Psoas muscle (tissue), 8 donors: ENCODE measurements around the gene CRABP2. TPM values are rescaled to one million over a fixed set of nuclear protein-coding genes. Genes with fewer than 3 reads are reported as not detected.

Experiments used
- ATAC-seq, 4 donors: fragments of 200-7000 bp; cut with Tn5 transposase; one replicate each; pipeline ENCODE4 v1.9.1; 2020; ENCODE audit warnings: moderate library complexity in 3 of 4, mild to moderate bottlenecking in 2 of 4
- DNase-seq, 2 donors: peaks; one replicate each; pipeline ENCODE4 v3.0.0-alpha.2; 2020
- H3K27ac ChIP-seq: fragments of 200-600 bp; one replicate; pipeline ENCODE4 v1.8.0; 2022
- H3K27me3 ChIP-seq, 3 donors: fragments of 200-600 bp in 1 of 3; one replicate each; pipeline versions ENCODE4 v1.6.1 to v1.8.0; 2013 to 2022; ENCODE audit warnings: low read length in 2 of 3, mild to moderate bottlenecking in 2 of 3, moderate library complexity in 1 of 3; ENCODE audit not compliant: insufficient read depth in 3 of 3
- H3K36me3 ChIP-seq, 2 donors: fragments of 200-600 bp in 1 of 2; one replicate each; pipeline versions ENCODE4 v1.6.1 to v1.8.0; 2013 to 2022; ENCODE audit warnings: low read depth in 1 of 2, mild to moderate bottlenecking in 1 of 2, moderate library complexity in 1 of 2; ENCODE audit not compliant: insufficient read depth in 1 of 2
- H3K4me1 ChIP-seq: fragments of 200-600 bp; one replicate; pipeline ENCODE4 v1.8.0; 2022
- H3K4me3 ChIP-seq: fragments of 200-600 bp; one replicate; pipeline ENCODE4 v1.8.0; 2022; ENCODE audit warnings: mild to moderate bottlenecking
- H3K9me3 ChIP-seq: fragments of 200-600 bp; one replicate; pipeline ENCODE4 v1.8.0; 2022
- CTCF ChIP-seq: fragments of 200-600 bp; IDR thresholded peaks from one replicate; pipeline ENCODE4 v1.8.0; 2022; ENCODE audit warnings: antibody characterized with exemption
- WGBS, 3 donors: extraction: QIAGEN DNeasy Blood & Tissue Kit; methylation state at CpG; one replicate each; pipeline versions ENCODE4 v1.1.6 to v1.1.7; 2013; 5-methylcytosine and 5-hydroxymethylcytosine counted together
- intact Hi-C, 2 donors: fragments of 100-400 bp; cut with DNase I; formaldehyde crosslinking; loops; one replicate each; pipeline versions ENCODE4 v1.11.0 to v1.14.2; 2022
- polyA plus RNA-seq, 3 donors: library from polyadenylated mRNA; stranded (reverse); fragments of 200-250 nt; gene quantifications; one replicate each; pipeline ENCODE4 v1.2.3, GENCODE V29; 2013
- total RNA-seq, 4 donors: library from RNA; stranded (reverse); fragmentation: NEBNext Ultra II Directional in 2 of 4; extraction: Animal tissue kit (Norgen Biotek cat#: 25700) in 2 of 4; gene quantifications; one replicate each; pipeline versions ENCODE4 v1.2.1 to v1.2.4, GENCODE V29; 2021 to 2023
- donor health status: healthy with polysubstance abuse.
- donor health status: DM: no; HTN: no; CAD: no; lungs with moderate emphysema.
- donor health status: Bipolar disorder and iron deficiency.
- donor health status: healthy.
- donor health status: DM: yes; HTN: yes; CAD: no.
- donor health status: DM: no; HTN: no; CAD: no.
- donor health status: DM: no; HTN: no; CAD: no.
- donor health status: DM: yes; HTN: yes; CAD: no.

Gene CRABP2
- total and polyA plus RNA-seq, 7 donors = 0.13 to 1.7 (median 0.64) TPM; not detected in 1

- no peak overlapping the region for H3K27ac ChIP-seq
- peaks cover 0 to 25% (median 12%) of the 10 kb centered on the region in 3 donors for H3K27me3 ChIP-seq
- H3K9me3 ChIP-seq = no peaks in the 10 kb centered on the region
- no peaks in the 10 kb centered on the region for H3K36me3 ChIP-seq
- no peak for DNase-seq
- 50 to 77% (median 77%) methylated on average over 4 of the region's 4 CpGs for WGBS, 3 donors
- TF ChIP-seq CTCF = no peak
- intact Hi-C loops = no loop called here
- no peak for ATAC-seq
- H3K4me3 ChIP-seq = no peak overlapping the region
- peaks cover 22% of the 10 kb centered on the region for H3K4me1 ChIP-seq
These were observed 3.6 kb upstream of the CRABP2 start for GRCh38 chr1:156709031-156709430.

DNA sequence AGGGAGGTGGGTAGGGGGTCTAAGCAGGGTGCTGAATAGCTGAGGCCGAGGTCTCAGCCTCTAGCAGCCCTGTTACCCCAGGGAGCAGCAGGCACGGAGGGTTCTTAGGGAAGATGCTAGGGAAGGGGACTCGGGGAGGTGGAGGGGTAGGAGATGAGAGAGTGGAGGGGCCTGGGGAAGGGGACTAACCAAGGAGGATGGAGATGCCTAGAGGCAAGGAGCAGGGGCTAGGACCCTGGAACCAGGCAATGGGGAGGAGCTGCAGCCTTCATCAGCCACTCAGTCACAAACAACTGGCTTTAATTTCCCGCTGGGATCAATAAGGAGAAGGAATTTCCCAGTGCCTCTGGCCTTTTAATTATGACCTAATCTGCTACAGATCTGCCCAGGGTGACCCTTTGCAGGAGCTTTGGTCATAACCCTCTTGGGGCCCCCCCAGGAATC lies 2.9 kb upstream of the CRABP2 start:
- no peak overlapping the region for H3K27ac ChIP-seq
- 42 to 51% (median 51%) methylated on average over 4 of the region's 4 CpGs for WGBS, 3 donors
- no peak overlapping the region for H3K4me3 ChIP-seq
- H3K9me3 ChIP-seq = no peaks in the 10 kb centered on the region
- peaks cover 0 to 33% (median 16%) of the 10 kb centered on the region in 3 donors for H3K27me3 ChIP-seq
- H3K36me3 ChIP-seq = no peaks in the 10 kb centered on the region
- peaks cover 22% of the 10 kb centered on the region for H3K4me1 ChIP-seq
- intact Hi-C loops = no loop called here
- ATAC-seq (no peak), DNase-seq (no peak)
- TF ChIP-seq CTCF = no peak

DNA sequence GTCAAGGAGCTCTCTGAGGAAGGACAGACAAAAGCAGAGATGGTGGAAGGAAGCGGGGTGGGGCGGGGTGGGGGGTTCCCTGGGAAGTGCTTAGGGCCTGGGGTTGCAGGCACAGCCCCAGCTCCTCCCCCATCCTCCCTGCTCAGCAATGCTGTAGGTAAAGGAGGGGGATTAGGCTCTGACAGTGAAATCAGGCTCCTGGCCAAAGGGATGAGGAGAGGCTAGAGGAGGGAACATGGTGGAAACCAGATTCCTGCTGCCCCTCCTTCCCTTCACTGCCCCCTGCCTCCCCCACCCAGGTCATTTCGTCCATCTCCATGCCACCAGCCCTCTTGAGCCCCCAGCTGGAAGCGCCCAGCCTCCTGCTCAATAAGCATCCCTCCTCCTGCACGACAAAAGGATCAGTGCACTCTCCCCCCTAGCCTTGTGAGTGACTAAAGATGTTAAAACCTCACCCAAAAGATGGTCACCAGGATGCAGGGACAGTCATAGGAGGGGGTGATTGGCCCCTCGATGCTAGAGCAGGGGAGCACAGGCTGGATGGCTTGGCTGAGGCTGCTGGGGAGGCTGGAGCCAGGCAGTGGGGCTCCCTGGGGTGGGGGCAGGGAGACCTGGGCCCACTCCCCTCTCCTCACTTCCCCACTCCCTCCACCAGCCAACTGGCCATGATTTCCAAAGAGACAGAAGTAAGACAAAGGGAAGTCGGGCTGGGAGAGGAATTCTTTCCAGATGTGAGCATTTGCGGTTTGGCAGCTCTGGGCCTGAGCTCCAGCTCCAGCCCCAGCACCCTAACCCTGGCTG lies 2.2 kb upstream of the CRABP2 start:
- 53 to 59% (median 54%) methylated on average over 8 of the region's 8 CpGs for WGBS, 3 donors
- intact Hi-C loops = no loop called here
- DNase-seq = peak in 1 of 2 donors; percentile 28
- Histone ChIP-seq H3K4me3 (no peak overlapping the region), H3K4me1 (peaks cover 22% of the 10 kb centered on the region), H3K9me3 (no peaks in the 10 kb centered on the region), H3K27ac (no peak overlapping the region), H3K27me3 (peaks cover 0 to 39% (median 16%) of the 10 kb centered on the region in 3 donors), H3K36me3 (no peaks in the 10 kb centered on the region)
- TF ChIP-seq CTCF = no peak
- ATAC-seq = no peak

DNA sequence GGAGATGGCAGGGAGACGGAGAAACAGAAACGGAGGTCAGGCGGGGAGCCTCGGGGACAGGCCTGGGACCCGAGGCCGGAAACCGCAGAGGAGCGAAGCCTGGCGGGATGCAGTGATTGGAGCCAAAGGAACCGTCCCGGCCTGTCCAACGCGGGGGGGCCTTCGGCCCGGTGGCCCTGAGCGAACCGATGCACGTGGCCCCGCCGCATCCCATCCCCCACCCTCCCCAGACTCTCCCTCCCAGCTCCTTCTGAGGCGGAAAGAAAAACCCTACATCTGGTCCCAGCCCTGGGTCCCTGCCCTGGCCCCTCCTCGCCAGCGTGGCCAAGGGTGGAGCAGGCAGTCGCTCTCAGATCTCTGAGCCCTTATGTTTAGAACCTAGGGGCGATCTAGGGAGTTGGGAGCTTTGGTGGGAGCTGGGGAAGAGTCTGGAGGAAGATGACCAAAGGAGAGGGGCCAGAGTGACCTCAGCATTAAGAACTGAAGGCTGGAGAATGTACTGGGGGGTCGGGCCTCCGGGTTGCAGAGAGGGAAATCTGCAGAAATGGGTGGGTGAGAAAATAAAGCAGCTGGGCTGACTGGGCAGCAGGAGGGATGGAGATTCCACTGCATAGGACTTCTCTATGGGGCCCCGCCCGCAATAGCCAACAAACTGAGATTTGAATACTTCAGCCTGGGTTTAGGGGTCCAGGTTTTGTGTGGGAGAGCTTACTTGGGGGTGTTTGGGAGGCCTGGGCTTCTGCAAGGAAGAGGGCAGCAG lies 1.5 kb upstream of the CRABP2 start:
- WGBS, 3 donors = 4 to 8% (median 5%) methylated on average over 23 to 29 of the region's 29 CpGs
- peaks cover 22% of the 10 kb centered on the region for H3K4me1 ChIP-seq

More for the DNA sequence above, 1.5 kb upstream of the CRABP2 start:
- Histone ChIP-seq H3K9me3 (no peaks in the 10 kb centered on the region), H3K4me3 (peak overlapping the region; percentile 62), H3K36me3 (no peaks in the 10 kb centered on the region), H3K27me3 (peaks cover 0 to 43% (median 16%) of the 10 kb centered on the region in 3 donors), H3K27ac (no peak overlapping the region)
- peak; percentile 69 to 78 for DNase-seq
- intact Hi-C loops = no loop called here
- ATAC-seq = peak; percentile 19 to 53 (median 25)
- TF ChIP-seq CTCF = no peak
